Fibroblast of lung (primary cell): ENCODE measurements around the gene HIBADH.

Source experiments
- EZH2 ChIP-seq: IDR thresholded peaks from 2 replicates; pipeline ENCODE4 v1.5.1; 2012; ENCODE audit warnings: low read length, control low read depth, mild to moderate bottlenecking; ENCODE audit errors: missing control alignments
- TF ChIP-seq, protein P1 (sequence below), 2 donors: IDR thresholded peaks in 1 of 2; conservative IDR thresholded peaks in 1 of 2; 1 replicate in 1 of 2; 2 replicates in 1 of 2; pipeline ENCODE4 v1.5.1; 2011 to 2012; ENCODE audit warnings: low read length in 2 of 2, control low read depth in 1 of 2, inconsistent platforms in 1 of 2, low read depth in 1 of 2, mild to moderate bottlenecking in 1 of 2

DNA sequence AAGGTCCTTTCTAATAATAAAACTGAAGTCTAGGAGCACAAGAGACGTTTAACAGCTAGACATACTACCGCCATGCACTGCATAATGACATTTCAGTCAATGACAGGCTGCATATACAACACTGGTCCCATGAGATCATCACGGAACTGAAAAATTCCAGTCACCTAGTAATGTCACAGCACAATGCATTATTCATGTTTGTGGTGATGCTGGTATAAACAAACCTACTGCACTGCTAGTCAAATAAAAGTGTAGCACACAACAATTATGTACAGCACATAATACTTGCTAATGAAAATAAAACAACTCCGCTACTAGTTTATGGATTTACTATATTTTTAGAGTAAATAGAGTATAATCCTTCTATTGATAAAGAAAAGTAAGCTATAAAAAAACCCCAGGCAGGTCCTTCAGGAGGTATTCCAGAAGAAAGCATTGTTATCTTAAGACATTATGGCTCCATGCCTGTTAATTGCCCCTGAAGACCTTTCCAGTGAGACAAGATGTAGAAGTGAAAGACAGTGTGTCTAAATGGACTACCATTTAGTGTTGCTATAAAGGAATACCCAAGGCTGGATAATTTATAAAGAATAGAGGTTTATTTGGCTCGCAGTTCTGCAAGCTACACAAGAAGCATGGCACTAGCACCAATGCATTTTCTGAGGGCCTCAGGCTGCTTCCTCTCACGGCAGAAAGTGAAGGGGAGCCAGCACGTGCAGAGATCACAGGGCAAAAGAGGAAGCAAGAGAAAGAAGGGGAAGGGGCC, 47.1 kb downstream of the HIBADH start:
- TF ChIP-seq, protein P1, sequence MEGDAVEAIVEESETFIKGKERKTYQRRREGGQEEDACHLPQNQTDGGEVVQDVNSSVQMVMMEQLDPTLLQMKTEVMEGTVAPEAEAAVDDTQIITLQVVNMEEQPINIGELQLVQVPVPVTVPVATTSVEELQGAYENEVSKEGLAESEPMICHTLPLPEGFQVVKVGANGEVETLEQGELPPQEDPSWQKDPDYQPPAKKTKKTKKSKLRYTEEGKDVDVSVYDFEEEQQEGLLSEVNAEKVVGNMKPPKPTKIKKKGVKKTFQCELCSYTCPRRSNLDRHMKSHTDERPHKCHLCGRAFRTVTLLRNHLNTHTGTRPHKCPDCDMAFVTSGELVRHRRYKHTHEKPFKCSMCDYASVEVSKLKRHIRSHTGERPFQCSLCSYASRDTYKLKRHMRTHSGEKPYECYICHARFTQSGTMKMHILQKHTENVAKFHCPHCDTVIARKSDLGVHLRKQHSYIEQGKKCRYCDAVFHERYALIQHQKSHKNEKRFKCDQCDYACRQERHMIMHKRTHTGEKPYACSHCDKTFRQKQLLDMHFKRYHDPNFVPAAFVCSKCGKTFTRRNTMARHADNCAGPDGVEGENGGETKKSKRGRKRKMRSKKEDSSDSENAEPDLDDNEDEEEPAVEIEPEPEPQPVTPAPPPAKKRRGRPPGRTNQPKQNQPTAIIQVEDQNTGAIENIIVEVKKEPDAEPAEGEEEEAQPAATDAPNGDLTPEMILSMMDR (conservative IDR thresholded peaks at IDR 0.05 in 1 of 2, IDR thresholded peaks at IDR 0.05 in 1 of 2; ENCODE audit: low read depth in 1 of 2, low read length in 2 of 2) = no peak
- TF ChIP-seq EZH2 = no peak
